Measurements from ENCODE around the gene SPESP1. TPM values are rescaled to one million over a fixed set of nuclear protein-coding genes. Genes with fewer than 3 reads are reported as not detected.

The SPESP1 gene
- total and polyA plus RNA-seq, 5 donors, result 2.0 to 10.8 (median 5.3) TPM

DNA sequence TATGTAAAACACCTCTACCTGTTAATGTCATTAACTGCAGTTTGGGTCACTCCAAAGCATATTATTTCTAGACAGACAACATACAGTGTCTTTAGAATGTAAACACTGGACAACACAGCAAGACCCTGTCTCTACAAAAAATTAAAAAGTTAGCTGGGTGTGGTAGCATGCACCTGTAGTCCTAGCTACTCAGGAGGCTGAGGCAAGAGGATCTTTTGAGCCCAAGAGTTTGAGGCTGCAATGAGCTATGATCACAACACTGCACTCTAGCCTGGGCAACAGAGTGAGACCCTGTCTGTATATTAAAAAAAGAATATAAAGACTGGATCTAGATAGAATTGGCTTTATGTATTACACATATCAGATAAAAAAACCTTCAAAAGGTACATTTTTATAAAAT lies 20.0 kb upstream of the SPESP1 start:
- no peaks in the 10 kb centered on the region for H3K27me3 ChIP-seq (ENCODE audit: control insufficient read depth, insufficient read depth)
- no peak overlapping the region for H3K27ac ChIP-seq (ENCODE audit: low read length)
- no peak overlapping the region for H3K4me3 ChIP-seq (ENCODE audit: low read length)
- no peaks in the 10 kb centered on the region for H3K9me3 ChIP-seq (ENCODE audit: control insufficient read depth, low read length)
- no peak for DNase-seq
- H3K4me1 ChIP-seq (ENCODE audit: control insufficient read depth, insufficient read depth, low read length), result no peaks in the 10 kb centered on the region
- no peak for ATAC-seq
- intact Hi-C loops (cut with DNase I), result no loop called here

DNA sequence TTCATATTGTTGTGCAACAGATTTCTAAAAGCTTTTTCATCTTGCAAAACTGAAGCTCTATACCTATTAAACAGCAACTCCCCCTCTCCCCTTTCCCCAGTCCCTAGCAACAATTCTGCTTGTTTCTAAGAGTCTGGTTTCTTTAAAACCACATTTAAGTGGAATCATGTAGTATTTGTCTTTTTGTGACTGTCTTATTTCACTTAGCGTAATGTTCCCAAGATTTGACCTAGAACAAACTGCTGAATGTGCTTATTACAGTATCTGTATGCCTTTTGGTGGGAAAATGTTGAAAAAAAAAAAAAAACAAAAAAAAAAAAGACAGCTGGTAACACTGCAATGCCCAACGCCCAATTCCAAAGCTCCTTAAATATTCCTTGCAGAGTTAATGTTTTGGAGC lies 19.5 kb upstream of the SPESP1 start:
- WGBS, result 83% methylated on average over 2 of the region's 2 CpGs
- Histone ChIP-seq H3K4me3 (ENCODE audit: low read length) (no peak overlapping the region), H3K27me3 (ENCODE audit: control insufficient read depth, insufficient read depth) (no peaks in the 10 kb centered on the region), H3K9me3 (ENCODE audit: control insufficient read depth, low read length) (no peaks in the 10 kb centered on the region), H3K4me1 (ENCODE audit: control insufficient read depth, insufficient read depth, low read length) (no peaks in the 10 kb centered on the region), H3K27ac (ENCODE audit: low read length) (no peak overlapping the region)
- DNase-seq (no peak), ATAC-seq (no peak)
- intact Hi-C loops (cut with DNase I), result no loop called here

DNA sequence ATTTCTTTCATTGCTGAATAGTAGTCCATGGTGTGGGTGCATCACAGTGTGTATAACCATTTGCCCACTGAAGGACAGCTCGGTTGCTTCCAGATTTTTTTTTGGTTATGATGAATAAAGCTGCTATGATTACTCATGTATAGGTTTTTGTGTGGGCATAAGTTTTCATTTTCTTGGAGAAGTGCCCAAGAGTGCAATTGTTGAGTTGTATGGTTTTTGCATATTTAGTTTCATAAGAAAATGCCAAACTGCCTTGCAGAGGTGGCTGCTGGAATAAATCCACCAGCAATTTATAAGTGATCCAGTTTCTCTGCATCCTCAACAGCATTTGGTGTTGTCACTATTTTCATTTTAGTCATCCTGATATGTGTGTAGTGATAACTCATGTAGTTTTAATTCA lies 8.4 kb upstream of the SPESP1 start:
- Histone ChIP-seq H3K9me3 (ENCODE audit: control insufficient read depth, low read length) (no peaks in the 10 kb centered on the region), H3K4me3 (ENCODE audit: low read length) (no peak overlapping the region), H3K27me3 (ENCODE audit: control insufficient read depth, insufficient read depth) (no peaks in the 10 kb centered on the region), H3K27ac (ENCODE audit: low read length) (no peak overlapping the region), H3K4me1 (ENCODE audit: control insufficient read depth, insufficient read depth, low read length) (no peaks in the 10 kb centered on the region)
- intact Hi-C loops (cut with DNase I), result loop anchor here in 1 of 4 donors (5.0 kb wide), 1 partner anchor 370 kb away; no protein-coding TSS in a partner anchor
- ATAC-seq, result no peak
- WGBS, result 0% methylated on average over 1 of the region's 1 CpG
- DNase-seq, result no peak

DNA sequence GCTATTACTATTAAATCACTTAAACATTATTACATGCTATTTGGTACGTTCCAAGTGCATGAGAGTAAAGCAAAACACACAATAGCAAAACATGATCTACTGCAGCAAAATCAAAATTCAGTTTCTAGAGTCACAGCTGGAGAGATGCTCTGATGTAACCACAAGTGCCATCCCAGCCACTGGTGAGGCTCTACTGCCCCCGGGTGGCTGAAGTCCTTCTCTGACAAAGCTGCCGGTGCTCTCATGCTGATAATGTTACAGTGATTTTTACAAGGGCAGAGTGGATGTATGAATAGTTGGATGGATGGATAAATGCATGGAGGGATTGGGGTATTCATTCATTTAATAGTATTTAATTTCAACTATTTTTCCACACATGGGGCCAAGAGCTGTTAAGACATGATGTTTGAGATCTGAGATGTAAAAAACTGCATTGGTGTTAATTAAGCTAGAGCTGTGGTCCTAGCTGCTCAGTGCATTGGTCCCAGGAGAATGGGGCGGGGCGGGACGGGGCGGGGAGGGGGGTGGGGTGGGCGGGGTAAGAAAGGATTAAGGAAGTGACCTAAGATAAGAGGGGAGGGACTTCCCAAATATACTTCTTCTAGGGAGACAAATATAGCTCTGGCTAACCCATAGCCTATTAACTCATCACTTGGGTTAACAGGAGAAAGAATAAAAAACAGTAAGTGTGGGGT lies 5.3 kb upstream of the SPESP1 start:
- ATAC-seq (peak; percentile 89), DNase-seq (peak; percentile 73 to 88 (median 88))
- intact Hi-C loops (cut with DNase I), result loop anchor here in 3 of 4 donors (5.0 kb wide), 2 partner anchors 368 to 373 kb away; no protein-coding TSS in a partner anchor
- no peaks in the 10 kb centered on the region for H3K4me1 ChIP-seq (ENCODE audit: control insufficient read depth, insufficient read depth, low read length)
- no peaks in the 10 kb centered on the region for H3K27me3 ChIP-seq (ENCODE audit: control insufficient read depth, insufficient read depth)
- H3K9me3 ChIP-seq (ENCODE audit: control insufficient read depth, low read length), result no peaks in the 10 kb centered on the region
- no peak overlapping the region for H3K27ac ChIP-seq (ENCODE audit: low read length)
- WGBS, result under 1% methylated on average over 8 of the region's 8 CpGs
- no peak overlapping the region for H3K4me3 ChIP-seq (ENCODE audit: low read length)

DNA sequence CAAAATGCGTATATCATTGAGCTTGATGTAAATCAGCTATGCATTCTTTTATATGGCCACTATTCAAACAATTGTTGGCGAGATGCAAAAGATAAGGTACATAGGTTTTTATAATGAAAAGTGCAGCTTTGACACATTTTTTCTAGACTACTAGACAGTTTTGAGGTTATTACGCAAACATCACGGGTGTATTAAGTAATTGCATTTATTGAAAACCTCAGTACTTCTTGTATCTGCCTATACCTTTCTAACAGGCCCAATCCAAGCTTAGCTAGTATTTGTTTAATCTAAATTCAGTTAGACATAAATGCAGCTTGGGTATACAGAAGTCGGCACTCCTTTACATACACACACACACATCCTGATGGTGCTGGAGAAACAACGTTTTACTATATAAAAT lies 2.7 kb downstream of the SPESP1 start:
- no peaks in the 10 kb centered on the region for H3K4me1 ChIP-seq (ENCODE audit: control insufficient read depth, insufficient read depth, low read length)
- intact Hi-C loops (cut with DNase I), result no loop called here
- DNase-seq (no peak), ATAC-seq (no peak)
- H3K4me3 ChIP-seq (ENCODE audit: low read length), result no peak overlapping the region
- H3K27ac ChIP-seq (ENCODE audit: low read length), result no peak overlapping the region
- no peaks in the 10 kb centered on the region for H3K27me3 ChIP-seq (ENCODE audit: control insufficient read depth, insufficient read depth)
- no peaks in the 10 kb centered on the region for H3K9me3 ChIP-seq (ENCODE audit: control insufficient read depth, low read length)
- WGBS, result 90% methylated on average over 6 of the region's 6 CpGs

DNA sequence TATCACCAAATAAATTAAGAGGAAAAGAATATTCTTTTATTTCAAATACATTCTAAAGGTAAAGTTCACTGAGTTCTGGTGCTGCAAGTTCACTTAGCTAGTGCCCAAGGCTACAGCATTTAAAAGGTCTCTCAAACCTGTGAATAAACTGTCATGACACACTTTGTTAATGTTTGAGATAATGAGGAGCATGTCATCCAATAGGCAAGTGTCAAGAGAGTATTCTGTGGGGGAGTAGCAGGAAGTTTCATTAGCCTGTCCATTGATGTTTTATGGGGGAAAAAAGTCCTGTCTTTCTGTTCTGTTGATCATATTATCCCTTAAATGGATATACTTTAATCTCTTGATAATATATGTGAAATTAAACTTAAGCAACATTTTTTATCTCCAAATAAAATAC lies 4.0 kb downstream of the SPESP1 start:
- Histone ChIP-seq H3K4me3 (ENCODE audit: low read length) (no peak overlapping the region), H3K27me3 (ENCODE audit: control insufficient read depth, insufficient read depth) (no peaks in the 10 kb centered on the region), H3K27ac (ENCODE audit: low read length) (no peak overlapping the region), H3K4me1 (ENCODE audit: control insufficient read depth, insufficient read depth, low read length) (no peaks in the 10 kb centered on the region), H3K9me3 (ENCODE audit: control insufficient read depth, low read length) (no peaks in the 10 kb centered on the region)
- DNase-seq (no peak), ATAC-seq (no peak)
- intact Hi-C loops (cut with DNase I), result no loop called here

DNA sequence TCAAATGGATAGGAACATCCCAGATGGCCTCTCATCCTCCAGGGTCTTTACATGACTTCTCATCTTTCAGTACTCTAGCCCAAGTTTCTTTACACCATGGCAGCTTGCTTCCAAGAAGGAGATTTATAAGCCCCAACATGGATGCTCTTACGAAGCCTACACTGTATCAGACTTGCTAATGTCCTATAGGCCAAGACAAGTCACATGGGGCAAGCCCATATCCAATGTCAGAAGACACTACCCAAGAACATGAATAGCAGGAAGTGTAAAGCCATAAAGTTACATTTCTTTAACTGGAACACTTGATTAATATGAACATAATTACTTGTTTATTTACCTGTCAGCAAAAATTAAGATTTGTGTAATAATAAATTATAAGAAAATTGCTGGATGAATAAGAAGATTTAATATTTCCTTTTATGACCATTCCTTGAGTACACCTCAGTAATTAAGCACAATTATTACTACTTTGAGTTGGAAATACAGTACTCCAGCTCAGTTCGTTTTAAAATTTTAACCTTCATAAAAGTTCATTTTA lies 5.1 kb downstream of the SPESP1 start:
- Histone ChIP-seq H3K9me3 (ENCODE audit: control insufficient read depth, low read length) (no peaks in the 10 kb centered on the region), H3K4me1 (ENCODE audit: control insufficient read depth, insufficient read depth, low read length) (no peaks in the 10 kb centered on the region), H3K27ac (ENCODE audit: low read length) (no peak overlapping the region), H3K27me3 (ENCODE audit: control insufficient read depth, insufficient read depth) (no peaks in the 10 kb centered on the region), H3K4me3 (ENCODE audit: low read length) (no peak overlapping the region)
- no peak for DNase-seq
- WGBS, result 89% methylated on average over 2 of the region's 2 CpGs
- ATAC-seq, result no peak
- intact Hi-C loops (cut with DNase I), result no loop called here

DNA sequence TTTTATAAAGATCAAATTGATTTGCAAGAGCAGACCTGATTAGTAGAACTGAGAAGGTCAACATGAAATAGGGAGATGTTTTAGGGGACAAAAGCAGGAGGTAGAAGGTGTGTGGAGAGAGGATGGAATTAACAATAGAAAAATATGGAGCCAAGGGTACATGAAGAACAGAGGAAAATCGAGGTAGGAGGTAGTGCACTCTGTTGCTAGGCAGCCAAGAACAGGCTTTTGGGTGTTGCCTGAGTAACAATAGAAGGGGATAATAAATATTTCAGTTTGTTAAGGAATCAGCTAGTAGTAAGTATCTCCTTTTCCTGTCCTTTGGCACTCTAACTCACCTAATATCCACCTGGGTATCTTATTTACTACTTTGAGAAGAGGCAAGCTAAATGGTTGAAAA lies 9.2 kb downstream of the SPESP1 start:
- intact Hi-C loops (cut with DNase I), result no loop called here
- WGBS, result 57% methylated on average over 1 of the region's 1 CpG

DNA sequence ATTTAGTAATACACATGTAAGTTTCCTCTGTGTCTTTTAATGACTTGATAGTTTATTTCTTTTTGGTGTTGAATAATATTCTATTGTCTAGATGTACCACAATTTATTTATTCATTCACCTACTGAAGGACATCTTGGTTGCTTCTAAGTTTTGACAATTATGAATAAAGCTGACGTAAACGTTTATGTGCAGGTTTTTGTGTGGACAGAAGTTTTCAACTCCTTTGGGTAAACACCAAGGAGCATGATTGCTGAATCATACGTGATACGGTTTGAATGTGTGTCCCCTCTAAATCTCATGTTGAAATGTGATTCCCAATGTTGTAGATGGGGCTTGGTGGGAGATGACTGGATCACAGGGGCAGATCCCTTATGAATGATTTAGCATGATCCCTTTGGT lies 21.5 kb downstream of the SPESP1 start:
- ATAC-seq (no peak), DNase-seq (no peak)
- no peak overlapping the region for H3K27ac ChIP-seq (ENCODE audit: low read length)
- intact Hi-C loops (cut with DNase I), result no loop called here
- no peaks in the 10 kb centered on the region for H3K4me1 ChIP-seq (ENCODE audit: control insufficient read depth, insufficient read depth, low read length)
- peaks cover 3% of the 10 kb centered on the region for H3K27me3 ChIP-seq (ENCODE audit: control insufficient read depth, insufficient read depth)
- no peaks in the 10 kb centered on the region for H3K9me3 ChIP-seq (ENCODE audit: control insufficient read depth, low read length)
- 87% methylated on average over 4 of the region's 4 CpGs for WGBS
- no peak overlapping the region for H3K4me3 ChIP-seq (ENCODE audit: low read length)

More for the DNA sequence above, 9.2 kb downstream of the SPESP1 start:
- ATAC-seq (no peak), DNase-seq (no peak)
- H3K4me1 ChIP-seq (ENCODE audit: control insufficient read depth, insufficient read depth, low read length), result no peaks in the 10 kb centered on the region
- no peaks in the 10 kb centered on the region for H3K9me3 ChIP-seq (ENCODE audit: control insufficient read depth, low read length)
- no peaks in the 10 kb centered on the region for H3K27me3 ChIP-seq (ENCODE audit: control insufficient read depth, insufficient read depth)
- H3K4me3 ChIP-seq (ENCODE audit: low read length), result no peak overlapping the region
- H3K27ac ChIP-seq (ENCODE audit: low read length), result no peak overlapping the region

DNA sequence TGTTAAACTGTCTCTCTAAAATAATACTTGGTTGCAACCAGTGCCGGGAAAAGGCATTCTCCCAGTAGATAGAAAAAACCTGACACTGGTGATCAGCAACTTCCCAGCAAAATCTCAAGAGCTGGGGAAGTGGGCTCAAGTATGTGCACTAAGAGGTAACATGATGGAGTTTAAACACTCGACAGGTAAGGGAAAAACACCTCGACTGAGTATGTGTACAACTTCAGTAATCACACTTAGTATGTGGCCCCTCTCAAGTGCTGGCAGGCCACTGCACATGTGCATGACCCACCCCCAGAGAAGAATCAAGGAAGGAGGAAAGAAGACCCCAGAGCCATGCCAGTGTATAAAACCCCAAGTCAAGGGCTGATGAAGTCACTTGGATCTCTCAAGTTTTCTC lies 27.4 kb downstream of the SPESP1 start:
- Histone ChIP-seq H3K9me3 (ENCODE audit: control insufficient read depth, low read length) (no peaks in the 10 kb centered on the region), H3K4me1 (ENCODE audit: control insufficient read depth, insufficient read depth, low read length) (no peaks in the 10 kb centered on the region), H3K27me3 (ENCODE audit: control insufficient read depth, insufficient read depth) (no peaks in the 10 kb centered on the region), H3K4me3 (ENCODE audit: low read length) (no peak overlapping the region), H3K27ac (ENCODE audit: low read length) (no peak overlapping the region)
- ATAC-seq, result no peak
- intact Hi-C loops (cut with DNase I), result no loop called here
- DNase-seq, result no peak
- WGBS, result 82% methylated on average over 3 of the region's 3 CpGs

DNA sequence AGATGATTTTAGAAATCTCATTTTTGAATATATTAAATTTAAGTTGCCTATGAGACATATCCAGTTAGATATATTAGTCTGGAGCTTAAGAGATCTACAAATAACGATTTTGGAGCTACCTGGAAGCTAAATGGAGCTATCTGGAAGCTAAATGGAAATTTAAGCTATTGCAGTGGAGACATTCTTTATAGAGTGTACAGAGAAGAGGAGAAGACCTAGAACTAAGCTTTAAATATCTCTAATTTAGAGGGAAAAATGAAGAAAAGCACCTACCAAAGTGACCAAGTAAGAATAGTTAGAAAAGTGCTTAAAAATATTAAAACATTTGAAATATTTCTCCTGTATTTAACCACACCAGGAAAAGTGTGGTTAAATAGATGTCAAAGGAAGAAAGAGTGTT lies 28.3 kb downstream of the SPESP1 start:
- no peak overlapping the region for H3K27ac ChIP-seq (ENCODE audit: low read length)
- ATAC-seq, result no peak
- H3K9me3 ChIP-seq (ENCODE audit: control insufficient read depth, low read length), result no peaks in the 10 kb centered on the region
- H3K4me3 ChIP-seq (ENCODE audit: low read length), result no peak overlapping the region
- no peaks in the 10 kb centered on the region for H3K27me3 ChIP-seq (ENCODE audit: control insufficient read depth, insufficient read depth)
- DNase-seq, result no peak
- H3K4me1 ChIP-seq (ENCODE audit: control insufficient read depth, insufficient read depth, low read length), result no peaks in the 10 kb centered on the region
- intact Hi-C loops (cut with DNase I), result no loop called here
- 64% methylated on average over 1 of the region's 1 CpG for WGBS

DNA sequence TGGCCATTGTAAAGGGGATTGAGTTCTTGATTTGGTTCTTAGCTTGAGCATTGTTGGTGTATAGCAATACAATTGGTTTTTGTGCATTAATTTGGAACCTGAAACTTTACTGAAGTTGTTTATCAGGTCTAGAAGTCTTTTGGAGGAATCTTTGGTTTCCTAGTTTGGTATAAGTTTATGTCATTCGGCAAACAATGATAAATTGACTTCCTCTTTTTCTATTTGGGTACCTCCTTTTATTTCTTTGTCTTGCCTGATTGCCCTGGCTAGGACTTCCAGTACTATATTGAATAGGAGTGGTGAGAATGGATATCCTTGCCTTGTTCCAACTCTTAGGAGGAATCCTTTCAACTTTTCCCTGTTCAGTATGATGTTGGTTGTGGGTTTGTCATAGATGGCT lies 32.1 kb downstream of the SPESP1 start:
- no peaks in the 10 kb centered on the region for H3K9me3 ChIP-seq (ENCODE audit: control insufficient read depth, low read length)
- H3K4me1 ChIP-seq (ENCODE audit: control insufficient read depth, insufficient read depth, low read length), result no peaks in the 10 kb centered on the region
- intact Hi-C loops (cut with DNase I), result no loop called here
- 64% methylated on average over 1 of the region's 1 CpG for WGBS
- DNase-seq (no peak), ATAC-seq (no peak)
- H3K4me3 ChIP-seq (ENCODE audit: low read length), result no peak overlapping the region
- H3K27me3 ChIP-seq (ENCODE audit: control insufficient read depth, insufficient read depth), result no peaks in the 10 kb centered on the region
- H3K27ac ChIP-seq (ENCODE audit: low read length), result no peak overlapping the region
